Fibroblast of the aortic adventitia (primary cell): Measurements from ENCODE around the gene CLEC16A. TPM values are rescaled to one million over a fixed set of nuclear protein-coding genes. Genes with fewer than 3 reads are reported as not detected.

Experiments used
- DNase-seq: peaks from one replicate; pipeline ENCODE4 v3.0.0-alpha.2; 2010; ENCODE audit warnings: low read depth
- H3K4me3 ChIP-seq: 2 replicates; pipeline ENCODE4 v1.5.1; 2011; ENCODE audit warnings: low read depth, mild to moderate bottlenecking, control low read depth, low read length, moderate library complexity
- CTCF ChIP-seq: IDR thresholded peaks from 2 replicates; pipeline ENCODE4 v1.5.1; 2011; ENCODE audit warnings: mild to moderate bottlenecking, low read length, control low read depth, inconsistent platforms; ENCODE audit not compliant: insufficient read depth
- total RNA-seq: library from RNA; depleted of rRNA; stranded (reverse); fragments of >200 nt; gene quantifications from 2 replicates; pipeline ENCODE4 v1.2.3, GENCODE V29; 2012; ENCODE audit warnings: low replicate concordance

CLEC16A gene
- total RNA-seq, 1 donor = 16.3 TPM

- DNase-seq = no peak
- TF ChIP-seq CTCF = no peak
- no peak overlapping the region for H3K4me3 ChIP-seq
These were observed 54.9 kb downstream of the CLEC16A start for GRCh38 chr16:10999300-10999699.

- no peak overlapping the region for H3K4me3 ChIP-seq
- no peak for TF ChIP-seq CTCF
- no peak for DNase-seq
These were observed 57.2 kb downstream of the CLEC16A start for GRCh38 chr16:11001611-11002010.

GRCh38 chr16:11003141-11003540 is 58.8 kb downstream of the CLEC16A start:
- DNase-seq = no peak
- no peak overlapping the region for H3K4me3 ChIP-seq
- no peak for TF ChIP-seq CTCF

- H3K4me3 ChIP-seq = no peak overlapping the region
- peak; percentile 40 for DNase-seq
These were observed 60.0 kb downstream of the CLEC16A start for GRCh38 chr16:11004351-11004750.

GRCh38 chr16:11004973-11005610 is 60.7 kb downstream of the CLEC16A start:
- H3K4me3 ChIP-seq = no peak overlapping the region
- DNase-seq = peak; percentile 44
- TF ChIP-seq CTCF = no peak

More at GRCh38 chr16:11004351-11004750, 60.0 kb downstream of the CLEC16A start:
- TF ChIP-seq CTCF = no peak

GRCh38 chr16:11005611-11005975 is 61.2 kb downstream of the CLEC16A start:
- TF ChIP-seq CTCF = no peak
- H3K4me3 ChIP-seq = no peak overlapping the region
- DNase-seq = peak; percentile 64

GRCh38 chr16:11006656-11007055 is 62.3 kb downstream of the CLEC16A start:
- TF ChIP-seq CTCF = no peak
- no peak for DNase-seq
- H3K4me3 ChIP-seq = no peak overlapping the region
